Globus pallidus (tissue), 1 donor: ENCODE data around the gene MAB21L3.

Source experiments
- DNase-seq: peaks from one replicate; pipeline ENCODE4 v3.0.0-alpha.2; 2015; ENCODE audit warnings: low spot score

Gene MAB21L3

GRCh38 chr1:116166011-116166571 lies 54.9 kb downstream of the MAB21L3 start:
- no peak for DNase-seq

GRCh38 chr1:116166655-116167054 lies 55.5 kb downstream of the MAB21L3 start:
- no peak for DNase-seq

GRCh38 chr1:116167625-116168276 lies 56.6 kb downstream of the MAB21L3 start:
- no peak for DNase-seq

- peak; percentile 69 for DNase-seq
Measured at GRCh38 chr1:116168277-116169032, 57.3 kb downstream of the MAB21L3 start.

GRCh38 chr1:116169898-116170297 lies 58.7 kb downstream of the MAB21L3 start:
- DNase-seq: no peak

- DNase-seq: no peak
Measured at GRCh38 chr1:116170721-116171589, 59.8 kb downstream of the MAB21L3 start.

- no peak for DNase-seq
Measured at GRCh38 chr1:116172666-116173065, 61.5 kb downstream of the MAB21L3 start.

GRCh38 chr1:116175611-116176010 lies 64.4 kb downstream of the MAB21L3 start:
- DNase-seq: no peak

- DNase-seq: no peak
Measured at GRCh38 chr1:116176306-116176789, 65.1 kb downstream of the MAB21L3 start.

- DNase-seq: no peak
Measured at GRCh38 chr1:116177861-116178260, 66.7 kb downstream of the MAB21L3 start.

GRCh38 chr1:116178837-116179236 lies 67.6 kb downstream of the MAB21L3 start:
- DNase-seq: no peak

- DNase-seq: no peak
Measured at GRCh38 chr1:116179419-116179818, 68.2 kb downstream of the MAB21L3 start.

GRCh38 chr1:116179964-116180363 lies 68.8 kb downstream of the MAB21L3 start:
- DNase-seq: no peak

- no peak for DNase-seq
Measured at GRCh38 chr1:116182019-116182714, 71.0 kb downstream of the MAB21L3 start.
